ELF-1 (cell line): ENCODE measurements around the gene ANTXRL.
"Not testable (repeated sequence)": the region's sequence is repeated elsewhere in the genome, so short reads cannot be mapped to it uniquely, and the experiment has no call there.

Source experiments
- DNase-seq: peaks from one replicate; pipeline ENCODE4 v3.0.0-alpha.2; 2016; ENCODE audit warnings: low read depth, low spot score

ANTXRL gene

GRCh38 chr10:46273506-46274477, 13.0 kb upstream of the ANTXRL start:
- DNase-seq, result peak; percentile 53

GRCh38 chr10:46277840-46278239, 9.0 kb upstream of the ANTXRL start:
- no peak for DNase-seq

- not testable (repeated sequence) for DNase-seq
Observed at GRCh38 chr10:46282421-46282831, 4.4 kb upstream of the ANTXRL start.

- peak; percentile 69 for DNase-seq
Observed at GRCh38 chr10:46282842-46283574, 3.8 kb upstream of the ANTXRL start.

- no peak for DNase-seq
Observed at GRCh38 chr10:46283580-46284285, 3.1 kb upstream of the ANTXRL start.

GRCh38 chr10:46284286-46285229, 2.2 kb upstream of the ANTXRL start:
- DNase-seq, result peak; percentile 89

- no peak for DNase-seq
Observed at GRCh38 chr10:46285300-46285699, 1.5 kb upstream of the ANTXRL start.

GRCh38 chr10:46285966-46286620, 704 bp upstream of the ANTXRL start:
- DNase-seq, result no peak

GRCh38 chr10:46287846-46288477, 1.2 kb downstream of the ANTXRL start:
- no peak for DNase-seq

- no peak for DNase-seq
Observed at GRCh38 chr10:46288601-46289206, 1.9 kb downstream of the ANTXRL start.

GRCh38 chr10:46289209-46289810, 2.5 kb downstream of the ANTXRL start:
- no peak for DNase-seq

- no peak for DNase-seq
Observed at GRCh38 chr10:46290101-46290886, 3.5 kb downstream of the ANTXRL start.

GRCh38 chr10:46291817-46292572, 5.2 kb downstream of the ANTXRL start:
- DNase-seq, result peak; percentile 27

GRCh38 chr10:46292573-46293023, 5.8 kb downstream of the ANTXRL start:
- no peak for DNase-seq

GRCh38 chr10:46293228-46293627, 6.4 kb downstream of the ANTXRL start:
- DNase-seq, result no peak

GRCh38 chr10:46293832-46294640, 7.2 kb downstream of the ANTXRL start:
- no peak for DNase-seq
